Ishikawa (cell line): Measurements from ENCODE around the gene PTPRS.

Experiments used
- CEBPB ChIP-seq: IDR thresholded peaks from 2 replicates; pipeline ENCODE4 v1.6.1; 2012
- CREB1 ChIP-seq: IDR thresholded peaks from 2 replicates; pipeline ENCODE4 v1.6.1; 2012; ENCODE audit warnings: low read depth
- EGR1 ChIP-seq: IDR thresholded peaks from 2 replicates; pipeline ENCODE4 v1.6.1; 2012
- EP300 ChIP-seq: IDR thresholded peaks from 2 replicates; pipeline ENCODE4 v1.6.1; 2012; ENCODE audit warnings: borderline replicate concordance
- FOXM1 ChIP-seq: IDR thresholded peaks from 2 replicates; pipeline ENCODE4 v1.6.1; 2012; ENCODE audit warnings: low read depth, borderline replicate concordance
- MAX ChIP-seq: IDR thresholded peaks from 2 replicates; pipeline ENCODE4 v1.6.1; 2012
- NFIC ChIP-seq: IDR thresholded peaks from 2 replicates; pipeline ENCODE4 v1.6.1; 2012
- RAD21 ChIP-seq: IDR thresholded peaks from 2 replicates; pipeline ENCODE4 v1.6.1; 2012; ENCODE audit warnings: low read depth
- REST ChIP-seq: IDR thresholded peaks from 2 replicates; pipeline ENCODE4 v1.6.1; 2012; ENCODE audit warnings: low read depth, mild to moderate bottlenecking
- TAF1 ChIP-seq: IDR thresholded peaks from 2 replicates; pipeline ENCODE4 v1.6.1; 2012; ENCODE audit warnings: low read depth, mild to moderate bottlenecking
- TCF12 ChIP-seq: IDR thresholded peaks from 2 replicates; pipeline ENCODE4 v1.6.1; 2012; ENCODE audit warnings: low read depth
- TEAD4 ChIP-seq: IDR thresholded peaks from 2 replicates; pipeline ENCODE4 v1.6.1; 2012
- YY1 ChIP-seq: IDR thresholded peaks from 2 replicates; pipeline ENCODE4 v1.6.1; 2012; ENCODE audit warnings: low read depth
- ZBTB7A ChIP-seq: IDR thresholded peaks from 2 replicates; pipeline ENCODE4 v1.6.1; 2012; ENCODE audit warnings: low read depth
- TF ChIP-seq, protein P1 (sequence below): IDR thresholded peaks from 2 replicates; pipeline ENCODE4 v1.6.1; 2012

The PTPRS gene

DNA sequence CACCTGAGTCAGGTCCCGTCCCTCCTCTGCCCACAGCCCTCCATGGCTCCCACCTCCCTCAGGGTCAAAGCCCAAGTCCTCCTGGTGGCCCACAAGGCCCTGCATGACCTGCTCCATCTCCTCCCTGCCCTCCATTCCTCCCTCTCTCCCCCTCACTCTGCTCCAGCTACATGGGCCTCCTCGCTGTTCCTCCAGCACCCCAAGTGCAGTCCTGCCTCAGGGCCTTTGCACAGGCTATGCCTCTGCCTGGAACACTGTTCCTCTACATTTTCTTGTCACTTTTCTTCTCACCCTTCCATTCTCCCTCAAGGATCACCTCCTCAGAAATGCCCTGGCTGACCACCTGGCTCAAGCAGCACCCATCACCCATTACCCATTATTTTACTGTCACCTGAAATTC, 41.5 kb downstream of the PTPRS start:
- TF ChIP-seq, protein P1, sequence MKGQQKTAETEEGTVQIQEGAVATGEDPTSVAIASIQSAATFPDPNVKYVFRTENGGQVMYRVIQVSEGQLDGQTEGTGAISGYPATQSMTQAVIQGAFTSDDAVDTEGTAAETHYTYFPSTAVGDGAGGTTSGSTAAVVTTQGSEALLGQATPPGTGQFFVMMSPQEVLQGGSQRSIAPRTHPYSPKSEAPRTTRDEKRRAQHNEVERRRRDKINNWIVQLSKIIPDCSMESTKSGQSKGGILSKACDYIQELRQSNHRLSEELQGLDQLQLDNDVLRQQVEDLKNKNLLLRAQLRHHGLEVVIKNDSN: no peak
- TF ChIP-seq TCF12: no peak
- no peak for TF ChIP-seq CREB1

DNA sequence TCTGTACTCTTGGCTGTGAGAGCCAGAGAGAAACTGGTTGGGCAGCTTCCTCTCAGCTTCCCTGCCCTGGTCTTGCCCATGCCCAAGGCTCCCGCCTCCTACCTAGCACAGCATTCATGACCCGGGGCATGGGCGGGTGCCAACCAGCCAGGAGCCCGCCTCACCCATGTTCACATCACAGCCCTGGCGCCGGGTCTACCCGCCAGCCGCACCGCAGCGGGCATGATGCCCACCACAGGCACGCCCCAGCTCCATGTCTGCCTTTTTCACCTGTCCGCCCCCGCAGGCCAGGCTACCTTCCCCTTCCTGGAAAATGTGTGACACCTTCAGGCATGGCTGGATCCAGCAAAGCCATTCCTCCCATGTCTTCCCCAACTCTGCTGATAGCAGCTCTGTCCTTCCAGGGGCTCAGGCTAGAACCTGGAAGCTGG, 42.1 kb downstream of the PTPRS start:
- no peak for TF ChIP-seq MAX
- TF ChIP-seq, protein P1: no peak
- TF ChIP-seq EGR1: peak; percentile 90
- peak; percentile 30 for TF ChIP-seq NFIC

DNA sequence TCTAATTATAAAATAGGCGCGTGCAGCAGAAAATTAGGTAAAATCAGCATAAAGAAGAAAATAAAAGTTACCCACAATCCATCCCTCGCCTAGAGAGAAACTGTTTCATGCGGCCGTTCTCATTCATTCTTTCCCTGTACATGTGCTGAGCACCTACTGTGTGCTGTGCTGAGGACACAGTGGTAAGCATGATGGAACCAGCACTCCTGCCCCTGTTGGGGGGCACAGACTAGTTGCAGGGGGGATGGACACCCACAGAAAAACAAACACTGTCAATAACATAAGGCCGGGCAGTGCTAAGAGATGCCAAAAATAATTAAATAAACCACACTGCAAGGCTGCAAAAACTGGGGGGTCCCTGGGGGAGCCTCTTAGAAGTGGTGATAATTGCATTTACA, 43.3 kb downstream of the PTPRS start:
- TF ChIP-seq MAX (no peak), TCF12 (no peak), RAD21 (no peak), YY1 (no peak), FOXM1 (no peak), NFIC (no peak), EP300 (no peak), EGR1 (no peak), TEAD4 (no peak), CREB1 (no peak), TAF1 (no peak), ZBTB7A (no peak), CEBPB (no peak), REST (no peak)
- TF ChIP-seq, protein P1: no peak

DNA sequence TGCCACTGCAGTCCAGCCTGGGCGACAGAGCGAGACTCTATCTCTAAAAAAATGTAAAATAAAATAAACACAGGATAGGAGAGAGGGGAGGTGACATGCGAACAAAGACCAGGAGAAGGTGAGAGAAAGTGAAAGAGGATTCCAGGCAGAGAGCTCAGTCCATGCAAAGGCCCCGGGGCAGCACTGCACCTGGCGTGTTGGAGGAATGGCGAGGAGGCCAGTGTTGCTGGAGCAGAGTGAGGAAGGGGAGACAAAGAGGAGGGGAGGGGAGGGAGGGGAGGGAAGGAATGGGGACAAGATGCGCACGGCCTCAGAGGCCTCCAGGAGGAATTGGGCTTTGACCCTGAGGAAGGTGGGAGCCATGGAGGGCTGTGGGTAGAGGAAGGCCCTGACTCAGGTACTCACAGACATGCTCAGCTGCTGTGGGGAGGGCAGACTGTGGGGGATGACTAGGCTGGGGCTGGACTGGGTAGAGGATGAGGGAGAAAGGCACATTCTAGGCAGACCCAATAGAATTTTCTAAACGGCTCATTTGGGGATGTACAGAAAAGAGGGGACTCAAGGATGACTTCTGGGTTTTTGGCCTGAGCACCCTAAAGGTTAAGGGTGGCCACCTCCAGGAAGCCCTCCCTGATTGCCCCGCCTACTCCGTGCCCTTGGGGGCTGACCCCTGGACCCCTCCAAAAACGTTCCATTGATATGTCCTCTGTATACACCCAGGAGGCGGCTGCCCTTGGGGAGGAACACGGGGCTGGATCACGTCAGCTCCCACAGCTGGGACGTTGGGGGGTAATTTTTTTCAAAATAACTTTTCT, 43.9 kb downstream of the PTPRS start:
- TF ChIP-seq NFIC: no peak

- TF ChIP-seq, protein P1: no peak
- TF ChIP-seq CREB1: no peak
- TF ChIP-seq NFIC: no peak
- TF ChIP-seq ZBTB7A: no peak
Observed at GRCh38 chr19:5296021-5296420, 44.6 kb downstream of the PTPRS start.

DNA sequence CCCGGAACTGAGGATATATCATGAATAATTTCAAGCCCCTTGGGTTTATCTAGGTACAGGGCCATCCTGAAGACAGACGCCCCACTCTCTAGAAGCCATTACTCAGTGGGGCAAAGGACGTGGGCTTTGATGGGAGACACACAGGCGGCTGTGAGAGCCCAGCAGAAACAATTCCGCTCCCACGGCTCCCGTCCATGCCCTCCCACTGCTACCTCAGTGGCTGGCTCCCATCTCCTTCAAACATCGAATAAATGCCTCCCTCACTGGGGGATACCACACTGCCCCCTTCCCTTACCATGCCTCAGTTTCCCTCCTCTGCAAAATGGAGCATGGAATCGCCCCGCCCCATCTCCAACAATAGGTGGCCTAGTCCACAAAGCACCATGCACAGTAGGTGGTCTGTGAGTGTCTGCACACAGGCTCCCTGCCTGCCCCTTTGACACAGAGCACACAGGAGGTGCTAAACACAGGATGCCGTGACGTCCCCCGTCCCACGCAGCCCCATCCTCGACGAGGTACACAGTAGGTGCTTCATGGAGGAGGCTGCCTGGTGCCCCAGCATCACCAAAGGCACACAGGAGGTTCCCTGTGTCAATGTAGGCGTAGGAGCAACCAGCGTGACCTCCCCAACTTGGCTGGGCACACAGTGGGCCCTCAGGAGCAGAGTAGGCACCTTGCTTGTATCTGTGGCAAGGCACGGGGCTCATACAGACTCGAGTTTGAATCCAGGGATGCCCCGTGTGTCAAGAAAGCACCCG, 46.0 kb downstream of the PTPRS start:
- no peak for TF ChIP-seq CEBPB
- no peak for TF ChIP-seq TEAD4
- no peak for TF ChIP-seq EGR1
- no peak for TF ChIP-seq YY1
- TF ChIP-seq NFIC: no peak
- TF ChIP-seq REST: no peak
- TF ChIP-seq FOXM1: no peak
- TF ChIP-seq EP300: no peak
- TF ChIP-seq TAF1: no peak
